ENCODE results near the gene BEAN1. TPM values are rescaled to one million over a fixed set of nuclear protein-coding genes. Genes with fewer than 3 reads are reported as not detected.

Gene BEAN1
- polyA plus RNA-seq, 3 donors: 0.10 to 0.34 (median 0.27) TPM

GRCh38 chr16:66391726-66392670 is 35.1 kb upstream of the BEAN1 start:
- WGBS, 3 donors: 80 to 84% (median 83%) methylated on average over 18 of the region's 18 CpGs
- no peak overlapping the region for H3K27ac ChIP-seq (ENCODE audit: low read depth, low read length)

GRCh38 chr16:66395806-66396555 is 31.1 kb upstream of the BEAN1 start:
- H3K27ac ChIP-seq (ENCODE audit: low read depth, low read length): no peak overlapping the region
- 88 to 92% (median 88%) methylated on average over 7 of the region's 7 CpGs for WGBS, 3 donors

GRCh38 chr16:66397736-66398433 is 29.2 kb upstream of the BEAN1 start:
- H3K27ac ChIP-seq (ENCODE audit: low read depth, low read length): no peak overlapping the region
- WGBS, 3 donors: 74 to 83% (median 81%) methylated on average over 5 of the region's 5 CpGs

- no peak overlapping the region for H3K27ac ChIP-seq (ENCODE audit: low read depth, low read length)
- 45 to 69% (median 64%) methylated on average over 3 of the region's 3 CpGs for WGBS, 3 donors
These were observed 28.1 kb upstream of the BEAN1 start for GRCh38 chr16:66399031-66399430.

GRCh38 chr16:66399930-66400329 is 27.2 kb upstream of the BEAN1 start:
- no peak overlapping the region for H3K27ac ChIP-seq (ENCODE audit: low read depth, low read length)
- 47 to 59% (median 48%) methylated on average over 3 of the region's 3 CpGs for WGBS, 3 donors

- 84 to 88% (median 84%) methylated on average over 20 of the region's 20 CpGs for WGBS, 3 donors
- H3K27ac ChIP-seq (ENCODE audit: low read depth, low read length): no peak overlapping the region
These were observed 26.4 kb upstream of the BEAN1 start for GRCh38 chr16:66400503-66401380.

- H3K27ac ChIP-seq (ENCODE audit: low read depth, low read length): no peak overlapping the region
- 70 to 82% (median 79%) methylated on average over 11 of the region's 11 CpGs for WGBS, 3 donors
These were observed 25.5 kb upstream of the BEAN1 start for GRCh38 chr16:66401610-66402009.

GRCh38 chr16:66402166-66402565 is 24.9 kb upstream of the BEAN1 start:
- H3K27ac ChIP-seq (ENCODE audit: low read depth, low read length): no peak overlapping the region
- 75 to 91% (median 81%) methylated on average over 7 to 12 of the region's 12 CpGs for WGBS, 3 donors

GRCh38 chr16:66402591-66403230 is 24.4 kb upstream of the BEAN1 start:
- WGBS, 3 donors: 79 to 85% (median 83%) methylated on average over 54 to 61 of the region's 61 CpGs
- H3K27ac ChIP-seq (ENCODE audit: low read depth, low read length): no peak overlapping the region

- WGBS, 3 donors: 67 to 86% (median 85%) methylated on average over 5 of the region's 5 CpGs
- no peak overlapping the region for H3K27ac ChIP-seq (ENCODE audit: low read depth, low read length)
These were observed 23.5 kb upstream of the BEAN1 start for GRCh38 chr16:66403531-66404145.

- 69 to 86% (median 84%) methylated on average over 2 of the region's 2 CpGs for WGBS, 3 donors
- H3K27ac ChIP-seq (ENCODE audit: low read depth, low read length): no peak overlapping the region
These were observed 21.9 kb upstream of the BEAN1 start for GRCh38 chr16:66405057-66405783.

- WGBS, 3 donors: 1% methylated on average over 35 of the region's 35 CpGs
- no peak overlapping the region for H3K27ac ChIP-seq (ENCODE audit: low read depth, low read length)
These were observed 20.4 kb upstream of the BEAN1 start for GRCh38 chr16:66406534-66407221.

GRCh38 chr16:66408163-66409048 is 18.7 kb upstream of the BEAN1 start:
- H3K27ac ChIP-seq (ENCODE audit: low read depth, low read length): no peak overlapping the region
- 46 to 55% (median 51%) methylated on average over 5 of the region's 5 CpGs for WGBS, 3 donors

- H3K27ac ChIP-seq (ENCODE audit: low read depth, low read length): no peak overlapping the region
- WGBS, 3 donors: 55 to 70% (median 67%) methylated on average over 5 of the region's 5 CpGs
These were observed 17.9 kb upstream of the BEAN1 start for GRCh38 chr16:66409156-66409555.

- no peak overlapping the region for H3K27ac ChIP-seq (ENCODE audit: low read depth, low read length)
These were observed 14.9 kb upstream of the BEAN1 start for GRCh38 chr16:66412182-66412581.
